ENCODE data around the gene KHNYN. TPM values are rescaled to one million over a fixed set of nuclear protein-coding genes. Genes with fewer than 3 reads are reported as not detected.

The KHNYN gene
- total RNA-seq, 1 experiment from 2014 or later, result 33.2 TPM

DNA sequence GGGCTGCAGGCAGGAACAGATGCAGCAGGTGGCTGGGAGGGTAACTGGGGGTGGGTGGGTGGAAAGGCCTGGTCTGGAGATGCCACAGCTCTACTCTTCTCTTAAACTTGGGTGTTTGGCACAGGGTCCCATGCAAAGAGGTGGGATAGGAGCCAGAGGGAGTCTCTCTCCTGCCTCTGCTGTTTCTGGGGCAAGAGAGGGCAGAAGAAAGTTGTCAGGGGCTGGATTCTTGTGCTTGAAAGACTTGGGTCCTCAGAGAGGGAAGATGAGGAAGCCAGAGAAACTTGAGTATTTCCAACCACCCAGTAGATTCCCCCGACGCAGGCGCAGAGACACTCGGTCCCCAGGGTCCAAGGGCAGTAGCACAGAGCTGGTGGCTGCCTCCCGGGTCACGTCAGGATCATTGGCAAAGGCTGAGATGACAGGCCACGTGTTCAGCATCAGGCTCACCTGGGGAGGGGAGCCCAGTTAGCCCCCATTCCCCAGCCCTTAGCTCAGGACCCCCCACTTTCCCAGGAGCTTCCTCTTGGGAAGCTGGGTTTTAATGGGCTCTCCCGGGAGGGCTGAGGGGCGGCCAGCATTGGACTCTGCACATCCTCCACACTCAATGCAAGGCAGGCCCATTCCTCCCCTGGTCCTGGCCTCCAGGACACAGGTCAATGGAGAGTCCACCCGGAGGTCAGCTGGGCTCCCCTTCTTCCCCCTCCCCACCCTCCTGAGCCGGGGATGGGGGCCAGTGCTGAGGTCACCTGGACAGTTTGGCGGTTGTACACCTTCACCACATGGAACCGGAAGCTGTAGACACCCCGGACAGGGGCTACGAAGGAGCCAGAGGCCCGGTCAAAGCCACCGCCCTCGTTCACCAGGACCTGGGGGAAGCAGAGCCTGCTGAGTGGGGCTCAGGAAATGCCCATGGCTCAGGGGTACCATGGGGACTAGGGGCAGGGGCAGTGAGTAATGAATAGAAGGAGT is 1.9 kb upstream of the KHNYN start (continued):
- TF ChIP-seq, protein P1, sequence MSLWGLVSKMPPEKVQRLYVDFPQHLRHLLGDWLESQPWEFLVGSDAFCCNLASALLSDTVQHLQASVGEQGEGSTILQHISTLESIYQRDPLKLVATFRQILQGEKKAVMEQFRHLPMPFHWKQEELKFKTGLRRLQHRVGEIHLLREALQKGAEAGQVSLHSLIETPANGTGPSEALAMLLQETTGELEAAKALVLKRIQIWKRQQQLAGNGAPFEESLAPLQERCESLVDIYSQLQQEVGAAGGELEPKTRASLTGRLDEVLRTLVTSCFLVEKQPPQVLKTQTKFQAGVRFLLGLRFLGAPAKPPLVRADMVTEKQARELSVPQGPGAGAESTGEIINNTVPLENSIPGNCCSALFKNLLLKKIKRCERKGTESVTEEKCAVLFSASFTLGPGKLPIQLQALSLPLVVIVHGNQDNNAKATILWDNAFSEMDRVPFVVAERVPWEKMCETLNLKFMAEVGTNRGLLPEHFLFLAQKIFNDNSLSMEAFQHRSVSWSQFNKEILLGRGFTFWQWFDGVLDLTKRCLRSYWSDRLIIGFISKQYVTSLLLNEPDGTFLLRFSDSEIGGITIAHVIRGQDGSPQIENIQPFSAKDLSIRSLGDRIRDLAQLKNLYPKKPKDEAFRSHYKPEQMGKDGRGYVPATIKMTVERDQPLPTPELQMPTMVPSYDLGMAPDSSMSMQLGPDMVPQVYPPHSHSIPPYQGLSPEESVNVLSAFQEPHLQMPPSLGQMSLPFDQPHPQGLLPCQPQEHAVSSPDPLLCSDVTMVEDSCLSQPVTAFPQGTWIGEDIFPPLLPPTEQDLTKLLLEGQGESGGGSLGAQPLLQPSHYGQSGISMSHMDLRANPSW (CRISPR knock-in tag; conservative IDR thresholded peaks at IDR 0.05; ENCODE audit: low read depth), result no peak
- no peak for TF ChIP-seq KAT7 (CRISPR knock-in tag; IDR thresholded peaks at IDR 0.05; ENCODE audit: borderline replicate concordance)
- TF ChIP-seq FOXK1 (CRISPR knock-in tag; IDR thresholded peaks at IDR 0.05), result no peak
- no peak for TF ChIP-seq ZMAT4 (CRISPR knock-in tag; IDR thresholded peaks at IDR 0.05)
- no peak for TF ChIP-seq ZNF425 (CRISPR knock-in tag; conservative IDR thresholded peaks at IDR 0.05)

GRCh38 chr14:24428628-24429394 is 943 bp upstream of the KHNYN start:
- ATAC-seq (no peak), DNase-seq (ENCODE audit: low spot score) (no peak)
- peak; percentile 62; the same call in 1 of the 2 replicates for TF ChIP-seq PRDM15 (CRISPR knock-in tag; IDR thresholded peaks at IDR 0.05)
- no peak for TF ChIP-seq IRF1 (CRISPR knock-in tag; IDR thresholded peaks at IDR 0.05)
- H3K27ac Mint-ChIP-seq, result no peak overlapping the region
- ChIA-PET CTCF (interaction anchor here (0.6 to 11.4 kb wide), 9 partner anchors 11 to 484 kb away, joined by 3 to 518 read pairs (median 9); partner anchors contain the start of genes ADCY4, CIDEB, LTB4R2 and NYNRIN), POLR2A (no interaction called here)
- peaks cover 31% of the 10 kb centered on the region for H3K4me1 Mint-ChIP-seq
- H3K9me3 Mint-ChIP-seq, result no peaks in the 10 kb centered on the region
- peaks cover 10% of the 10 kb centered on the region for H3K36me3 Mint-ChIP-seq
- H3K27me3 Mint-ChIP-seq (ENCODE audit: low read depth), result peaks cover 19% of the 10 kb centered on the region
- peak overlapping the region; percentile 72 for H3K4me3 Mint-ChIP-seq

GRCh38 chr14:24430143-24430681 is 458 bp downstream of the KHNYN start:
- Mint-ChIP-seq H3K27ac (no peak overlapping the region), H3K4me1 (peaks cover 31% of the 10 kb centered on the region), H3K36me3 (peaks cover 10% of the 10 kb centered on the region), H3K4me3 (peak overlapping the region; percentile 74), H3K27me3 (ENCODE audit: low read depth) (peaks cover 17% of the 10 kb centered on the region), H3K9me3 (no peaks in the 10 kb centered on the region)
- DNase-seq (ENCODE audit: low spot score), result peak; percentile 70
- TF ChIP-seq SP1 (CRISPR knock-in tag; conservative IDR thresholded peaks at IDR 0.05) (peak; percentile 36; the same call in 1 of the 2 replicates), JAZF1 (CRISPR knock-in tag; IDR thresholded peaks at IDR 0.05) (no peak), GABPB1 (CRISPR knock-in tag; IDR thresholded peaks at IDR 0.05) (peak; percentile 31; the same call in 1 of the 2 replicates)
- TF ChIP-seq, protein P2, sequence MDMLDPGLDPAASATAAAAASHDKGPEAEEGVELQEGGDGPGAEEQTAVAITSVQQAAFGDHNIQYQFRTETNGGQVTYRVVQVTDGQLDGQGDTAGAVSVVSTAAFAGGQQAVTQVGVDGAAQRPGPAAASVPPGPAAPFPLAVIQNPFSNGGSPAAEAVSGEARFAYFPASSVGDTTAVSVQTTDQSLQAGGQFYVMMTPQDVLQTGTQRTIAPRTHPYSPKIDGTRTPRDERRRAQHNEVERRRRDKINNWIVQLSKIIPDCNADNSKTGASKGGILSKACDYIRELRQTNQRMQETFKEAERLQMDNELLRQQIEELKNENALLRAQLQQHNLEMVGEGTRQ (CRISPR knock-in tag; IDR thresholded peaks at IDR 0.05), result no peak
- peak; percentile 53 for ATAC-seq
- ChIA-PET POLR2A (interaction anchor here (0.5 to 3.3 kb wide), 6 partner anchors 12 to 1809 kb away, joined by 3 to 23 read pairs (median 6); no protein-coding TSS in a partner anchor), CTCF (interaction anchor here (0.6 to 11.4 kb wide), 25 partner anchors 9 to 216 kb away, joined by 3 to 518 read pairs (median 18); partner anchors contain the start of genes ADCY4, CHMP4A, CIDEB and DHRS1)

Data from WTC11 (cell line).